A549 (cell line): ENCODE measurements around the gene ZNHIT2.

Source experiments
- CHD4 ChIP-seq: fragments of 200-600 bp; sonication (generic); IDR thresholded peaks from 2 replicates; pipeline ENCODE4 v1.6.1; 2016; ENCODE audit warnings: antibody characterized with exemption, mild to moderate bottlenecking, borderline replicate concordance
- CTCF ChIP-seq: fragments of >200 bp; sonication (Bioruptor Twin); formaldehyde crosslinking; IDR thresholded peaks from 3 replicates; pipeline ENCODE4 v1.5.1; 2016
- RARB ChIP-seq: fragments of 250-450 bp; sonication (Bioruptor Pico); IDR thresholded peaks from 2 replicates; pipeline ENCODE4 v1.8.0; 2021; ENCODE audit warnings: mild to moderate bottlenecking, moderate library complexity
- RCOR1 ChIP-seq: fragments of 150-350 bp; IDR thresholded peaks from 2 replicates; pipeline ENCODE4 v1.6.1; 2014; ENCODE audit warnings: antibody characterized with exemption, low read length, low read depth
- USF2 ChIP-seq: fragments of 450-650 bp; IDR thresholded peaks from 2 replicates; pipeline ENCODE4 v1.6.1; 2014; ENCODE audit warnings: antibody characterized with exemption

GRCh38 chr11:65066805-65067291 is 50.7 kb downstream of the ZNHIT2 start:
- TF ChIP-seq RCOR1, result no peak
- TF ChIP-seq USF2, result no peak
- no peak for TF ChIP-seq RARB
- TF ChIP-seq CTCF, result no peak
- no peak for TF ChIP-seq CHD4
